ENCODE measurements around the gene PWWP2B. TPM values are rescaled to one million over a fixed set of nuclear protein-coding genes. Genes with fewer than 3 reads are reported as not detected.

The PWWP2B gene
- total and polyA plus RNA-seq, 2 of the 13 experiments (the other 11 are each of a cell fraction or from before 2014, with no cell fraction given), result 2.3 to 4.7 TPM

- 0% methylated on average over 2 of the region's 11 CpGs for WGBS (ENCODE audit: low lambda C conversion rate)
- no peaks in the 10 kb centered on the region for H3K79me2 ChIP-seq (ENCODE audit: insufficient read depth, low read length)
- no peak for TF ChIP-seq FOXK1 (CRISPR knock-in tag; IDR thresholded peaks at IDR 0.05; ENCODE audit: borderline replicate concordance, low read depth)
- no peak for TF ChIP-seq SIN3A (IDR thresholded peaks at IDR 0.05; ENCODE audit: borderline replicate concordance, low read depth, low read length)
- TF ChIP-seq ZFYVE20 (CRISPR knock-in tag; IDR thresholded peaks at IDR 0.05; ENCODE audit: borderline replicate concordance, low read depth), result no peak
- no peak for TF ChIP-seq JUND (CRISPR knock-in tag; IDR thresholded peaks at IDR 0.05)
- 0 out of 2 replicates have a peak, but pooled peaks have one; percentile 3 for TF ChIP-seq ZNF350 (CRISPR knock-in tag; IDR thresholded peaks at IDR 0.05; ENCODE audit: borderline replicate concordance, low read depth)
- no peaks in the 10 kb centered on the region; a peak in 1 of 5 replicates for H3K27me3 ChIP-seq (ENCODE audit: control insufficient read depth in 1 of 2, insufficient read depth in 2 of 2, low read length in 2 of 2)
- FAIRE-seq (no peak), DNase-seq (ENCODE audit: low spot score) (no peak), ATAC-seq (no peak)
- H3K4me1 ChIP-seq (ENCODE audit: insufficient read depth, low read length), result peaks cover 78% of the 10 kb centered on the region
- H3K27ac ChIP-seq (ENCODE audit: extremely low read length, insufficient read depth, low read length), result no peak overlapping the region
- H3K4me2 ChIP-seq (ENCODE audit: low read depth, low read length), result no peak overlapping the region
- H3K9ac ChIP-seq (ENCODE audit: insufficient read depth, low read depth, low read length), result no peak overlapping the region
- intact Hi-C loops (cut with micrococcal nuclease; ENCODE audit: unreplicated experiment), result no loop called here
- 0 out of 6 replicates have a peak overlapping the region, but pooled peaks of 1 of the 3 experiments have one; percentile 8 for H3K4me3 ChIP-seq (replicated peaks in 1 of 3; ENCODE audit: insufficient read depth in 1 of 3, low read depth in 2 of 3, low read length in 3 of 3)
- in situ Hi-C loops (cut with HindIII; ENCODE audit: extremely low pct_ligation_motif_present, low pct_unique_long_range_greater_than_20kb), result loop anchor here (5.0 kb wide), 2 partner anchors 64 to 229 kb away; no protein-coding TSS in a partner anchor
- H4K20me1 ChIP-seq (ENCODE audit: insufficient read depth, low read length), result no peaks in the 10 kb centered on the region
- no TSS peak for BruUV-seq (replicated peaks)
- CTCF ChIA-PET (ENCODE audit: low intra/inter-chr PET ratio, low total read pairs), result no interaction called here
- H2AFZ ChIP-seq (ENCODE audit: low read length), result no peak overlapping the region
- no peaks in the 10 kb centered on the region for H3K9me3 ChIP-seq (ENCODE audit: low read length)
- POLR2A ChIA-PET, result interaction anchor here (1.4 kb wide), 1 partner anchor 68 kb away, joined by 4 read pairs; no protein-coding TSS in a partner anchor
- H3K36me3 ChIP-seq (replicated peaks in 1 of 2; ENCODE audit: control insufficient read depth in 1 of 2, insufficient read depth in 2 of 2, low read length in 2 of 2), result no peaks in the 10 kb centered on the region
These were observed 54.0 kb downstream of the PWWP2B start for GRCh38 chr10:132450825-132451505.
